Measurements from ENCODE around the gene HECW1. TPM values are rescaled to one million over a fixed set of nuclear protein-coding genes. Genes with fewer than 3 reads are reported as not detected.

Gene HECW1
- total RNA-seq, 3 donors from 2014 or later: 0.48 to 1.9 (median 0.66) TPM

DNA sequence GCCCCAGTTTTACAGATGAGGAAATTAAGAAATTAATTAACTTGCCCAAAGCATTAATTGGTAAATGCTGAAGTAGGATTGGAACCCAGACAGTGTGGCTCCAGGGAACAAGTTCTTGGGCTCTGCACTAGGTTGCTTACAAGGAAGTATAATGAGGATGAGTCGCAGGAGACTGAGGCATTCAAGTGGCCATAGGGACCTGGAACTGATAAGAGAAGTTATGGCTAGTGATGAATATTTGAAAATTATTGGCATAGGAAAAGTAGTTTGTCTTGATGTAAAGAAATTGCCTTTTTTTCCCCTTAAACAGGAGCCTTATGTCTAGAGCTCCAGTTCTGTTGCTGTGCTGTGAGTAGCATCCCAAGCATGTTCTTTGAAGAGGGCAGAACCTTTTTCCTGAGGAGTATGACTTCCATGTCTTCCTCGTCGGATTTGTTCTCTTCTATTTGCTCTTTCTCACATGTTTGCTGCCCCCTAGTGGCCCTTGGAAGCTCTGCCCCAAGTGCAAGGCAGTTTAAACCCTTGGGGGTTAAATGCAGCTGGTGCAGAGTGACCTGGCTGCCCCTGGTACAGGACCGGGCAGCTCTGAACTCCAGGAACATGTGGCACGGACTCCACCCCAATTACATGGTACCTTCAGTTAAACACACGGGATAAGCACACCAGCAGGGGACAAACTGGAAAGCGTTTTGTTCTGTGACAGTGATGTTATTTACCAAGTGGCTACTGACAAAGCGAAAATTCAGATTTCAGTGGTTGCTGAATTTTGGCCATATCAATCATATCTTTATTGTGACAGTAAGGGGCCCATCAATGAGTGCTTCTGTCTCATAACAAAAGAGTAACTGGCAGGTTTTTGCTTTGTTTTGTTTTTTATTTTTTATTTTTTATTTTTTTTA lies 148.8 kb downstream of the HECW1 start:
- Histone ChIP-seq H3K9me3 (no peaks in the 10 kb centered on the region), H3K27ac (no peak overlapping the region), H3K36me3 (no peaks in the 10 kb centered on the region), H3K27me3 (no peaks in the 10 kb centered on the region), H3K4me3 (no peak overlapping the region), H3K4me1 (no peaks in the 10 kb centered on the region)
- DNase-seq (ENCODE audit: low spot score in 2 of 2): peak in 1 of 2 donors; percentile 26
- intact Hi-C loops (cut with DNase I; ENCODE audit: low total_unique reads): no loop called here
- TF ChIP-seq, protein P1, sequence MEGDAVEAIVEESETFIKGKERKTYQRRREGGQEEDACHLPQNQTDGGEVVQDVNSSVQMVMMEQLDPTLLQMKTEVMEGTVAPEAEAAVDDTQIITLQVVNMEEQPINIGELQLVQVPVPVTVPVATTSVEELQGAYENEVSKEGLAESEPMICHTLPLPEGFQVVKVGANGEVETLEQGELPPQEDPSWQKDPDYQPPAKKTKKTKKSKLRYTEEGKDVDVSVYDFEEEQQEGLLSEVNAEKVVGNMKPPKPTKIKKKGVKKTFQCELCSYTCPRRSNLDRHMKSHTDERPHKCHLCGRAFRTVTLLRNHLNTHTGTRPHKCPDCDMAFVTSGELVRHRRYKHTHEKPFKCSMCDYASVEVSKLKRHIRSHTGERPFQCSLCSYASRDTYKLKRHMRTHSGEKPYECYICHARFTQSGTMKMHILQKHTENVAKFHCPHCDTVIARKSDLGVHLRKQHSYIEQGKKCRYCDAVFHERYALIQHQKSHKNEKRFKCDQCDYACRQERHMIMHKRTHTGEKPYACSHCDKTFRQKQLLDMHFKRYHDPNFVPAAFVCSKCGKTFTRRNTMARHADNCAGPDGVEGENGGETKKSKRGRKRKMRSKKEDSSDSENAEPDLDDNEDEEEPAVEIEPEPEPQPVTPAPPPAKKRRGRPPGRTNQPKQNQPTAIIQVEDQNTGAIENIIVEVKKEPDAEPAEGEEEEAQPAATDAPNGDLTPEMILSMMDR (IDR thresholded peaks at IDR 0.05): peak; percentile 57 to 83 (median 66)
- TF ChIP-seq POLR2AphosphoS5 (IDR thresholded peaks at IDR 0.05): no peak

DNA sequence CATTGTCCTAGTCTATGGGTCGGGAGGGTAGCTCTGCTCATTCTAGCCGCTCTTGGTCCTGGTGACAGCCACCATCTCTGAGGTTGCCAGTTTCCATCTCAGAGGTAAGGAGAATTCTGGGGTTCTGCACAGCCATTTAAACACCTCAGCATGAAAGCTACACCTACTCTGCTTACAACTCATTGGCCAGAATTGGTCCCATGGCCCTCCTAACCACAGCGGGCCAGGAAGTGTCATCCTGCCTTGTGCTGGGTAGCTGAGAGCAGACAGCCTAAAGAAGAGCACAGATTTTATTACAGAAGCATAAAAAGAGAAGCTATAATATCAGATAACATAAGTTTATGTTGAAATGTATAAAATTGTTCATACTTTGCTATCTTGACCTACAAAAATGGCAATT lies 152.7 kb downstream of the HECW1 start:
- H3K27me3 ChIP-seq: no peaks in the 10 kb centered on the region
- no peak for TF ChIP-seq POLR2A (IDR thresholded peaks at IDR 0.05)
- TF ChIP-seq, protein P1 (IDR thresholded peaks at IDR 0.05): no peak
- no peak for TF ChIP-seq POLR2AphosphoS5 (IDR thresholded peaks at IDR 0.05)
- H3K4me3 ChIP-seq: no peak overlapping the region
- no peaks in the 10 kb centered on the region for H3K9me3 ChIP-seq
- intact Hi-C loops (cut with DNase I; ENCODE audit: low total_unique reads): no loop called here
- H3K36me3 ChIP-seq: no peaks in the 10 kb centered on the region
- no peaks in the 10 kb centered on the region for H3K4me1 ChIP-seq
- no peak for DNase-seq (ENCODE audit: low spot score in 2 of 2)
- no peak overlapping the region for H3K27ac ChIP-seq

DNA sequence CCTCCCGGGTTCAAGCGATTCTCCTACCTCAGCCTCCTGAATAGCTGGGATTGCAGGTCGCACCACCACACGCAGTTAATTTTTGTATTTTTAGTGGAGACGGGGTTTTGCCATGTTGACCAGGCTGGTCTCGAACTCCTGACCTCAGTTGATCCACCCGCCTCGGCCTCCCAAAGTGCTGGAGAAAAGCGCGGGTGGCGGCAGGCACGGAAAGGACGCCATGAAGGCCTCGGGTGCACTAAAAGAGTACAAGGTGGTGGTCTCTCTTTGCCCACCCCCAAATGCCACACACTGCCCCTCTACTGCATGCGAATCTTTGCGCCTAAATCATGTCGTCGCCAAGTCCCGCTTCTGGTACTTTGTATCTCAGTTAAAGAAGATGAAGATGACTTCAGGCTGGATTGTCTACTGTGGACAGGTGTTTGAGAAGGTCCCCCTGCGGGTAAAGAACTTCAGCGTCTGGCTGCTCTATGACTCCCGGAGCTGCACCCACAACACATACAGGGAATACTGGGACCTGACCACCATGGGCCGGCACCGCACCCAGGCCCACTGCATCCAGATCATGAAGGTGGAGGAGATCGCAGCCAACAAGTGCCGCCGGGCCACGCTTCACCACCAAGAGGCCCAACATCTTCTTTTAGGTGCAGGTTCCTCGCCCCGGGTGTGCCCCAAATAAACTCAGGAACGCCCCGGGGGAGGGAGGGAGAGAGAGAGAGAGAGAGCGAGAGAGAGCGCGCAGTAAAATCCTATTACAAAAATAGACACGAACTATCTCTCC lies 161.7 kb downstream of the HECW1 start:
- no peaks in the 10 kb centered on the region for H3K4me1 ChIP-seq
- no peaks in the 10 kb centered on the region for H3K27me3 ChIP-seq
- no peak overlapping the region for H3K27ac ChIP-seq
- peaks cover 0 to 8% of the 10 kb centered on the region in 2 donors for H3K9me3 ChIP-seq
- DNase-seq (ENCODE audit: low spot score in 2 of 2): no peak
- TF ChIP-seq POLR2A (IDR thresholded peaks at IDR 0.05) (no peak), POLR2AphosphoS5 (IDR thresholded peaks at IDR 0.05) (no peak)
- TF ChIP-seq, protein P1 (IDR thresholded peaks at IDR 0.05): no peak
- intact Hi-C loops (cut with DNase I; ENCODE audit: low total_unique reads): no loop called here
- no peaks in the 10 kb centered on the region for H3K36me3 ChIP-seq
- no peak overlapping the region for H3K4me3 ChIP-seq

DNA sequence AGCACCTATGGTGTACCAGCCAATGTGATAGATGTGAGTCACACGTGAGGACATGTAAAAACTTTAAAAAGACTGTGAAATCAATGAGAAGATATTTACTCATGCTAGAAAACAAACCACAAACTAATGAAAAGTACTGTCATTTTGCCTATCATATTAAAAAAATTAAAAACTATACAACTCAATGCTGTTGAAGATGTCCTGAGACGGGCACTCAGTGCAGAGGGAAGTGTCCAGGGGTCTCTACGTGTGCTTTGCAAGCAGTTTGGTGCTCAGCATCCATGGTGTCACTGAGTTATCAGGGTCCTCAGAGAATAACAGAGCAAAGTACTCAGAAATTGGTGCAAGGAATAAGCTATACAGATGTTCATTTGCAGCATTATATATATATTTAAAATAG lies 162.3 kb downstream of the HECW1 start:
- H3K27ac ChIP-seq: no peak overlapping the region
- H3K36me3 ChIP-seq: no peaks in the 10 kb centered on the region
- H3K9me3 ChIP-seq: peaks cover 0 to 8% of the 10 kb centered on the region in 2 donors
- intact Hi-C loops (cut with DNase I; ENCODE audit: low total_unique reads): no loop called here
- no peak overlapping the region for H3K4me3 ChIP-seq
- H3K4me1 ChIP-seq: no peaks in the 10 kb centered on the region
- DNase-seq (ENCODE audit: low spot score in 2 of 2): no peak
- TF ChIP-seq, protein P1 (IDR thresholded peaks at IDR 0.05): no peak
- TF ChIP-seq POLR2A (IDR thresholded peaks at IDR 0.05): no peak
- no peak for TF ChIP-seq POLR2AphosphoS5 (IDR thresholded peaks at IDR 0.05)
- no peaks in the 10 kb centered on the region for H3K27me3 ChIP-seq

DNA sequence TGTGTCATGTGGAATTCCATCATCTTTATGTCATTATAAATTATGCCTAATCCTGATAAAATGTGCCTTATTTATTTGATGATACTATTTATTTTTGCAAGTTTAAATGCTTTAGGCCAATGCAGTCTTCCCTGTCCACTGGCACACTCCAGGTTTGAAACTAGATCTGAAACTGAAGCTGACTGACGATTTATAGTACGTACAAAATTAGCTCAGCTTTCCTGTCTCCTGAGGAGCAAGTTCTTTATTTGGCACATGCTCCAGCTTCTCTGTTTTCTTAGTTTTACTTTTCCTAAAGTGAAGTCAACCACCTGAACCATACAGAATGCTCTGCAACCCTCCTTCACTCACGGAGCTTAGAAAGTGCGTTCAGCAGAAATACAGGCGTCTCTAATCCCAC lies 164.1 kb downstream of the HECW1 start:
- H3K9me3 ChIP-seq: peaks cover 0 to 7% of the 10 kb centered on the region in 2 donors
- TF ChIP-seq, protein P1 (IDR thresholded peaks at IDR 0.05): no peak
- no peak for TF ChIP-seq POLR2AphosphoS5 (IDR thresholded peaks at IDR 0.05)
- TF ChIP-seq POLR2A (IDR thresholded peaks at IDR 0.05): no peak
- DNase-seq (ENCODE audit: low spot score in 2 of 2): no peak
- H3K4me3 ChIP-seq: no peak overlapping the region
- H3K27ac ChIP-seq: no peak overlapping the region
- no peaks in the 10 kb centered on the region for H3K27me3 ChIP-seq
- intact Hi-C loops (cut with DNase I; ENCODE audit: low total_unique reads): no loop called here
- H3K4me1 ChIP-seq: no peaks in the 10 kb centered on the region
- H3K36me3 ChIP-seq: no peaks in the 10 kb centered on the region

Data from breast epithelium (tissue), 4 donors.